SK-N-SH treated with all-trans-retinoic acid at 6 μM for 48 hours (cell line): ENCODE results near the gene ASB6.

Experiments
- ATAC-seq: fragments of 200-7000 bp; cut with Tn5 transposase; 3 replicates; pipeline ENCODE4 v1.9.1; 2020; ENCODE audit warnings: mild to moderate bottlenecking, moderate library complexity
- BACH2 ChIP-seq: fragments of 250-450 bp; sonication (Bioruptor Pico); IDR thresholded peaks from 2 replicates; pipeline ENCODE4 v1.9.0; 2021; ENCODE audit warnings: mild to moderate bottlenecking, borderline replicate concordance
- CSDC2 ChIP-seq: fragments of 250-450 bp; sonication (Bioruptor Pico); IDR thresholded peaks from 2 replicates; pipeline ENCODE4 v1.5.0; 2020; ENCODE audit warnings: mild to moderate bottlenecking, moderate library complexity
- ESRRG ChIP-seq: fragments of 250-450 bp; sonication (Bioruptor Pico); IDR thresholded peaks from 2 replicates; pipeline ENCODE4 v1.6.1; 2021; ENCODE audit warnings: mild to moderate bottlenecking
- ISL1 ChIP-seq: fragments of 250-450 bp; sonication (Bioruptor Pico); IDR thresholded peaks from 2 replicates; pipeline ENCODE4 v2.1.2; 2022; ENCODE audit warnings: mild to moderate bottlenecking, moderate library complexity
- OSR1 ChIP-seq: fragments of 250-450 bp; sonication (Bioruptor Pico); IDR thresholded peaks from 2 replicates; pipeline ENCODE4 v1.8.0; 2022; ENCODE audit warnings: moderate library complexity, mild to moderate bottlenecking, inconsistent platforms
- RARB ChIP-seq: fragments of 250-450 bp; sonication (Bioruptor Pico); IDR thresholded peaks from 2 replicates; pipeline ENCODE4 v1.8.0; 2021; ENCODE audit warnings: mild to moderate bottlenecking, moderate library complexity
- TCF4 ChIP-seq: fragments of 250-450 bp; sonication (Bioruptor Pico); IDR thresholded peaks from 2 replicates; pipeline ENCODE4 v1.8.0; 2021; ENCODE audit warnings: mild to moderate bottlenecking, moderate library complexity, borderline replicate concordance
- ZFP3 ChIP-seq: fragments of 250-450 bp; sonication (Bioruptor Pico); IDR thresholded peaks from 2 replicates; pipeline ENCODE4 v1.5.0; 2020; ENCODE audit warnings: mild to moderate bottlenecking, moderate library complexity
- ZFP30 ChIP-seq: fragments of 450-650 bp; formaldehyde crosslinking; IDR thresholded peaks from 2 replicates; pipeline ENCODE4 v1.5.0; 2022; ENCODE audit warnings: mild to moderate bottlenecking, moderate library complexity
- ZNF565 ChIP-seq: fragments of 450-650 bp; formaldehyde crosslinking; conservative IDR thresholded peaks from 2 replicates; pipeline ENCODE4 v1.5.0; 2020; ENCODE audit warnings: low read depth, mild to moderate bottlenecking, moderate library complexity
- ZNF70 ChIP-seq: fragments of 450-650 bp; formaldehyde crosslinking; IDR thresholded peaks from 2 replicates; pipeline ENCODE4 v1.5.0; 2020; ENCODE audit warnings: mild to moderate bottlenecking, moderate library complexity
- TF ChIP-seq, protein P1 (sequence below): fragments of 250-450 bp; sonication (Bioruptor Pico); IDR thresholded peaks from 2 replicates; pipeline ENCODE4 v1.8.0; 2021; ENCODE audit warnings: low read depth, mild to moderate bottlenecking, moderate library complexity, borderline replicate concordance
- TF ChIP-seq, protein P2 (sequence below): fragments of 250-450 bp; sonication (Bioruptor Pico); IDR thresholded peaks from 2 replicates; pipeline ENCODE4 v1.5.1; 2021; ENCODE audit warnings: mild to moderate bottlenecking, moderate library complexity
- TF ChIP-seq, protein P3 (sequence below): fragments of 250-450 bp; sonication (Bioruptor Pico); IDR thresholded peaks from 2 replicates; pipeline ENCODE4 v1.5.0; 2020; ENCODE audit warnings: mild to moderate bottlenecking, moderate library complexity
- TF ChIP-seq, protein P4 (sequence below): fragments of 250-450 bp; sonication (Bioruptor Pico); IDR thresholded peaks from 2 replicates; pipeline ENCODE4 v1.8.0; 2020; ENCODE audit warnings: mild to moderate bottlenecking, moderate library complexity, borderline replicate concordance

ASB6 gene

DNA sequence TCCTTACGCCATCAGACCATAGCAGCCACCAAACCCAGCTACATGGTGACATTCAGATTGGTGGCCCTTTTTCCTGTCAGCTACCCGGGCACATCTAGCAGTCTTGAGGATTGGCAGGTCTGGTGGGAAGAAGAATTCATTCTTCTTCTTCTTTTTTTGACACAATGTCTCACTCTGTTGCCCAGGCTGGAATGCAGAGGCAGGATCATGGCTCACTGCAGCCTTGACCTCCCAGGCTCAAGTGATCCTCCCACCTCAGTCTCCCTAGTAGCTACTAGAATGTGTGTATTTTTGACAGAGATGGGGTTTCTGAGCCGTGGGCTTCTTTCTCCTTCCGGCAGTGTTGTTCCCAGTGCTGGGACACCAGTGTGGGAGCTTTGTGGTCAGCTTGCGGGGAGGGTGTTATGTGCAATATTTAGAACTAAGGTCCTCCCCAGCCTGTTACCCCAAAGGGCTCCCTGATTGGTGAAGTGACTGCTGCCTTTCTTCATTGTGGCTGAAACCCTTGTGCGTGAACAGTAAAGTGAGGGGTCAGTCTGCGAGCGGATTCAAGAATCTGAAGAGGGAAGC is 12.6 kb downstream of the ASB6 start:
- ATAC-seq = no peak

DNA sequence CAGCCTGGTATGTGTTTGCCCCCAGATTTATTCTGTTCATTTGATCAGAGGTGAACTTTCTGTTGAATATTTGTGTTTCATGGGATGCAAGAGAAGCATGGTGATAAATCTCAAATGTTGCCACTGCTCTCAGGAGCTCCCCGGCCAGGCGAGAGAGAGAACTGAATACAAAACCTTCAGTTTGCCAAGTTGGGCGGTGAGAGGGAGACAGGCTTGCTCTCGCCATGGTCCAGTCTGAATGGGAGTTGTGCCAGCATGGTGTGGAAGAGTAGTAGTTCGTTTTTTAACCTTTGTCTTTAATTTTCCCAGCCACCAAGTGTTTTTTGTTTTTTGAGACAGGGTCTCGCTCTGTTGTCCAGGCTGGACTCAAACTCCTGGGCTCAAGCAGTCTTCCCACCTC is 13.2 kb downstream of the ASB6 start:
- TF ChIP-seq, protein P1, sequence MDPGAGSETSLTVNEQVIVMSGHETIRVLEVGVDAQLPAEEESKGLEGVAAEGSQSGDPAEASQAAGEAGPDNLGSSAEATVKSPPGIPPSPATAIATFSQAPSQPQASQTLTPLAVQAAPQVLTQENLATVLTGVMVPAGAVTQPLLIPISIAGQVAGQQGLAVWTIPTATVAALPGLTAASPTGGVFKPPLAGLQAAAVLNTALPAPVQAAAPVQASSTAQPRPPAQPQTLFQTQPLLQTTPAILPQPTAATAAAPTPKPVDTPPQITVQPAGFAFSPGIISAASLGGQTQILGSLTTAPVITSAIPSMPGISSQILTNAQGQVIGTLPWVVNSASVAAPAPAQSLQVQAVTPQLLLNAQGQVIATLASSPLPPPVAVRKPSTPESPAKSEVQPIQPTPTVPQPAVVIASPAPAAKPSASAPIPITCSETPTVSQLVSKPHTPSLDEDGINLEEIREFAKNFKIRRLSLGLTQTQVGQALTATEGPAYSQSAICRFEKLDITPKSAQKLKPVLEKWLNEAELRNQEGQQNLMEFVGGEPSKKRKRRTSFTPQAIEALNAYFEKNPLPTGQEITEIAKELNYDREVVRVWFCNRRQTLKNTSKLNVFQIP = no peak
- TF ChIP-seq, protein P2, sequence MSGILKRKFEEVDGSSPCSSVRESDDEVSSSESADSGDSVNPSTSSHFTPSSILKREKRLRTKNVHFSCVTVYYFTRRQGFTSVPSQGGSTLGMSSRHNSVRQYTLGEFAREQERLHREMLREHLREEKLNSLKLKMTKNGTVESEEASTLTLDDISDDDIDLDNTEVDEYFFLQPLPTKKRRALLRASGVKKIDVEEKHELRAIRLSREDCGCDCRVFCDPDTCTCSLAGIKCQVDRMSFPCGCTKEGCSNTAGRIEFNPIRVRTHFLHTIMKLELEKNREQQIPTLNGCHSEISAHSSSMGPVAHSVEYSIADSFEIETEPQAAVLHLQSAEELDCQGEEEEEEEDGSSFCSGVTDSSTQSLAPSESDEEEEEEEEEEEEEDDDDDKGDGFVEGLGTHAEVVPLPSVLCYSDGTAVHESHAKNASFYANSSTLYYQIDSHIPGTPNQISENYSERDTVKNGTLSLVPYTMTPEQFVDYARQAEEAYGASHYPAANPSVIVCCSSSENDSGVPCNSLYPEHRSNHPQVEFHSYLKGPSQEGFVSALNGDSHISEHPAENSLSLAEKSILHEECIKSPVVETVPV (CRISPR knock-in tag) = no peak
- TF ChIP-seq ZFP3 (CRISPR knock-in tag) = no peak
- no peak for TF ChIP-seq TCF4 (CRISPR knock-in tag)
- TF ChIP-seq RARB = no peak
- TF ChIP-seq ZFP30 = no peak
- TF ChIP-seq ZNF565 (CRISPR knock-in tag) = no peak
- no peak for TF ChIP-seq CSDC2 (CRISPR knock-in tag)
- TF ChIP-seq ESRRG (CRISPR knock-in tag) = no peak
- TF ChIP-seq BACH2 (CRISPR knock-in tag) = no peak
- ATAC-seq = no peak

More for the DNA sequence above, 12.6 kb downstream of the ASB6 start:
- TF ChIP-seq BACH2 (CRISPR knock-in tag) (no peak), ISL1 (no peak), TCF4 (CRISPR knock-in tag) (no peak), OSR1 (CRISPR knock-in tag) (no peak), ZNF70 (CRISPR knock-in tag) (no peak), RARB (no peak)
- TF ChIP-seq, protein P3, sequence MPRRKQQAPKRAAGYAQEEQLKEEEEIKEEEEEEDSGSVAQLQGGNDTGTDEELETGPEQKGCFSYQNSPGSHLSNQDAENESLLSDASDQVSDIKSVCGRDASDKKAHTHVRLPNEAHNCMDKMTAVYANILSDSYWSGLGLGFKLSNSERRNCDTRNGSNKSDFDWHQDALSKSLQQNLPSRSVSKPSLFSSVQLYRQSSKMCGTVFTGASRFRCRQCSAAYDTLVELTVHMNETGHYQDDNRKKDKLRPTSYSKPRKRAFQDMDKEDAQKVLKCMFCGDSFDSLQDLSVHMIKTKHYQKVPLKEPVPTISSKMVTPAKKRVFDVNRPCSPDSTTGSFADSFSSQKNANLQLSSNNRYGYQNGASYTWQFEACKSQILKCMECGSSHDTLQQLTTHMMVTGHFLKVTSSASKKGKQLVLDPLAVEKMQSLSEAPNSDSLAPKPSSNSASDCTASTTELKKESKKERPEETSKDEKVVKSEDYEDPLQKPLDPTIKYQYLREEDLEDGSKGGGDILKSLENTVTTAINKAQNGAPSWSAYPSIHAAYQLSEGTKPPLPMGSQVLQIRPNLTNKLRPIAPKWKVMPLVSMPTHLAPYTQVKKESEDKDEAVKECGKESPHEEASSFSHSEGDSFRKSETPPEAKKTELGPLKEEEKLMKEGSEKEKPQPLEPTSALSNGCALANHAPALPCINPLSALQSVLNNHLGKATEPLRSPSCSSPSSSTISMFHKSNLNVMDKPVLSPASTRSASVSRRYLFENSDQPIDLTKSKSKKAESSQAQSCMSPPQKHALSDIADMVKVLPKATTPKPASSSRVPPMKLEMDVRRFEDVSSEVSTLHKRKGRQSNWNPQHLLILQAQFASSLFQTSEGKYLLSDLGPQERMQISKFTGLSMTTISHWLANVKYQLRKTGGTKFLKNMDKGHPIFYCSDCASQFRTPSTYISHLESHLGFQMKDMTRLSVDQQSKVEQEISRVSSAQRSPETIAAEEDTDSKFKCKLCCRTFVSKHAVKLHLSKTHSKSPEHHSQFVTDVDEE = no peak
- TF ChIP-seq, protein P4, sequence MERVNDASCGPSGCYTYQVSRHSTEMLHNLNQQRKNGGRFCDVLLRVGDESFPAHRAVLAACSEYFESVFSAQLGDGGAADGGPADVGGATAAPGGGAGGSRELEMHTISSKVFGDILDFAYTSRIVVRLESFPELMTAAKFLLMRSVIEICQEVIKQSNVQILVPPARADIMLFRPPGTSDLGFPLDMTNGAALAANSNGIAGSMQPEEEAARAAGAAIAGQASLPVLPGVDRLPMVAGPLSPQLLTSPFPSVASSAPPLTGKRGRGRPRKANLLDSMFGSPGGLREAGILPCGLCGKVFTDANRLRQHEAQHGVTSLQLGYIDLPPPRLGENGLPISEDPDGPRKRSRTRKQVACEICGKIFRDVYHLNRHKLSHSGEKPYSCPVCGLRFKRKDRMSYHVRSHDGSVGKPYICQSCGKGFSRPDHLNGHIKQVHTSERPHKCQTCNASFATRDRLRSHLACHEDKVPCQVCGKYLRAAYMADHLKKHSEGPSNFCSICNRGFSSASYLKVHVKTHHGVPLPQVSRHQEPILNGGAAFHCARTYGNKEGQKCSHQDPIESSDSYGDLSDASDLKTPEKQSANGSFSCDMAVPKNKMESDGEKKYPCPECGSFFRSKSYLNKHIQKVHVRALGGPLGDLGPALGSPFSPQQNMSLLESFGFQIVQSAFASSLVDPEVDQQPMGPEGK (CRISPR knock-in tag) = no peak
- TF ChIP-seq, protein P1 = no peak
- TF ChIP-seq, all 23 proteins: peak for 0

DNA sequence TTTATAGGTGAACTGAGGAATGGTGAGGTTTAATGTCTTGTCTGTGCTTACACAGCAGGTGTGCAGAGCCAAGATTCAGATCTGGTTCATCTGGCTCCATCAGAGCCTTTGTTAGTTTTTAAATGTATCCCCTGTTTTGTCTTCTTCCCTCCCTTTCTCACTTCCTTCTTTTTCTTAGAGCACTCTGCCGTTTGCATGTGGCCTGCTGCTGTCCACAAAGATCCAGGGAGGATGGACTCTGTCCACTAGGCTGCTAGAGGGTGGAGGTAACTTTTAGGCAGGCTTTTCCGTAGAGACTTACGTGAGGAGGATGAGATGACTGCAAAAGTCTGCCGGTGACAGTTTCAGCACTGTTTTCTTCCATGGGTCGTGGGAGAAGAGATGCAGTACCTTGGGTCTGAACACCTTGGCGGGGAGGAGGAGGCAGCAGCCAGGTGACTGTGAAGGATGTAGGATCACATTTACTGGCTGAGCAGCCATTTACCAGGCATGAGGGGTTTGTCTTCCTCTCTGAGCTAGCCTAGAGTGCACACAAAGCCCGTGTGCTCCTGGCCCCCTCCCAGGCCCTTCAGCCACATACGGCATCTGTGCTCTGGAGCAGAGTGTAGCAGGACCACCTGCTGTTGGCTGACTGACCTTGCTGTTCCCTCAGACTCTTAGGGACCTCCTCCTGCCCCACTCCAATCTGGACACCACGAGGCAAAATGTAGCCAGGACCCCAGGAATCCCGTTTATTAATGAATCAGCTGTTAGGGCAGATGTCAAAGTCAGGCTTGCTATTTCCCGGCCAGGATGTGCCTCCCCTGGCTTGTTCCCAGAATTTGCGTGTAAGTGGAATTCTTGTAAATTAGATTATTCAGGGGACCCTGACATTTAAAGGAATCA is 14.2 kb downstream of the ASB6 start:
- no peak for TF ChIP-seq RARB
- ATAC-seq = peak; percentile 1; the same call in 1 of the 3 replicates

DNA sequence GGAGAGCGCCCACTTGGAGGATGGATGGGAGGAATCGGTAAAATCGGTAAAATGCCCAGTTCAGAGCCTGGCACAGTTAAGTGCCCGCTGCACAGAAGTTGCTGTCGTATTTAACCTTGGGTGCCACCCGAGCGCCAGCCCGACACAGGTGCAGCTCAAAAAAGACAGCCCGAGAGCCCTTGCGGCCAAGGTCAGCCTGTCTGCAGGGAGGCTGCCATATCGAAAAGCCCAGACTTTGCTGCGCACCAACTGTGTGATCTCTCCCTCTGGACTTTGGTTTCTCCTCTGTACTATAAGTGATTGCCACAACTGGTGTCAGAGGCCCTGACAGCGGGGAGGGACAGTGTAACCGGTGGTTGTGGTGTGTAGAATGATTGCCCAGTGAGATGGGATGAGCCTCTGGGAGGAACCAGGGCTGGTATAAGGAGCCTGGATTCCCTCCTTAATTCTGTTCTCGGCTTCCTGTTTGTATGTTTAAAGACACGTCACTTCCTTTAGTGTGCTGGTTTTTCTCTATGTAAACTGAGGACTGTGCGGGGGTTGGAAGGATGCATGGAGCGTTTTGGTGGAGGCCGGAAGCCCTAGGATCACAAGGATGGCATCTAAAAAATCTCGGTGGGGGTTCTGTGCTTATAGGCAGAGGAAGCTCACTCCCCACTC is 15.2 kb downstream of the ASB6 start:
- TF ChIP-seq CSDC2 (CRISPR knock-in tag) (no peak), ZNF565 (CRISPR knock-in tag) (no peak)
- TF ChIP-seq, protein P4 (CRISPR knock-in tag) = no peak
- TF ChIP-seq, all 23 proteins: peak for 0
- peak; percentile 64 for ATAC-seq
